NCI-H510A treated with DMSO at 0.1 percent for 48 hours (cell line): ENCODE measurements around the gene GARNL3.

ENCODE experiments used
- DNase-seq: peaks from one replicate; lab custom pipeline; 2025; lab: John Stamatoyannopoulos, UW

The GARNL3 gene

GRCh38 chr9:127237801-127238200 lies 26.8 kb upstream of the GARNL3 start:
- no peak for DNase-seq

GRCh38 chr9:127241354-127241753 lies 23.2 kb upstream of the GARNL3 start:
- DNase-seq = no peak

GRCh38 chr9:127244609-127245601 lies 19.7 kb upstream of the GARNL3 start:
- peak; percentile 93 for DNase-seq

- no peak for DNase-seq
Measured at GRCh38 chr9:127245637-127246164, 18.9 kb upstream of the GARNL3 start.

- no peak for DNase-seq
Measured at GRCh38 chr9:127248241-127248640, 16.3 kb upstream of the GARNL3 start.

GRCh38 chr9:127249877-127250276 lies 14.7 kb upstream of the GARNL3 start:
- no peak for DNase-seq

- no peak for DNase-seq
Measured at GRCh38 chr9:127250896-127251391, 13.6 kb upstream of the GARNL3 start.

GRCh38 chr9:127252410-127253318 lies 11.9 kb upstream of the GARNL3 start:
- no peak for DNase-seq

GRCh38 chr9:127253446-127253845 lies 11.1 kb upstream of the GARNL3 start:
- no peak for DNase-seq

- no peak for DNase-seq
Measured at GRCh38 chr9:127255692-127256091, 8.9 kb upstream of the GARNL3 start.

- DNase-seq = no peak
Measured at GRCh38 chr9:127256324-127256723, 8.2 kb upstream of the GARNL3 start.

- no peak for DNase-seq
Measured at GRCh38 chr9:127258606-127259471, 5.7 kb upstream of the GARNL3 start.

GRCh38 chr9:127262602-127263001 lies 2.0 kb upstream of the GARNL3 start:
- DNase-seq = no peak

- DNase-seq = no peak
Measured at GRCh38 chr9:127263237-127263636, 1.3 kb upstream of the GARNL3 start.

GRCh38 chr9:127263664-127264063 lies 910 bp upstream of the GARNL3 start:
- DNase-seq = no peak

GRCh38 chr9:127267793-127268525 lies 3.4 kb downstream of the GARNL3 start:
- DNase-seq = no peak

GRCh38 chr9:127269449-127269848 lies 4.9 kb downstream of the GARNL3 start:
- DNase-seq = no peak

GRCh38 chr9:127273326-127273725 lies 8.8 kb downstream of the GARNL3 start:
- no peak for DNase-seq

GRCh38 chr9:127277099-127277498 lies 12.5 kb downstream of the GARNL3 start:
- DNase-seq = no peak

- DNase-seq = no peak
Measured at GRCh38 chr9:127277770-127278169, 13.2 kb downstream of the GARNL3 start.

GRCh38 chr9:127278372-127278771 lies 13.8 kb downstream of the GARNL3 start:
- DNase-seq = no peak
